Measurements from ENCODE around the gene DGKI.

GRCh38 chr7:137829337-137829992, 17.3 kb downstream of the DGKI start:
- TF ChIP-seq CTCF (IDR thresholded peaks at IDR 0.05; ENCODE audit: insufficient read depth, low read length, poor library complexity, severe bottlenecking) = no peak
- no peak for TF ChIP-seq EZH2phosphoT487 (conservative IDR thresholded peaks at IDR 0.05; ENCODE audit: low read length)
